ENCODE data around the gene PHF12. TPM values are rescaled to one million over a fixed set of nuclear protein-coding genes. Genes with fewer than 3 reads are reported as not detected.
A peak's percentile ranks its signal among the peaks of the same experiment; 100 is the strongest.

The PHF12 gene
- polyA plus RNA-seq, 12 donors = 18.6 to 52.0 (median 28.9) TPM; not detected in 1

DNA sequence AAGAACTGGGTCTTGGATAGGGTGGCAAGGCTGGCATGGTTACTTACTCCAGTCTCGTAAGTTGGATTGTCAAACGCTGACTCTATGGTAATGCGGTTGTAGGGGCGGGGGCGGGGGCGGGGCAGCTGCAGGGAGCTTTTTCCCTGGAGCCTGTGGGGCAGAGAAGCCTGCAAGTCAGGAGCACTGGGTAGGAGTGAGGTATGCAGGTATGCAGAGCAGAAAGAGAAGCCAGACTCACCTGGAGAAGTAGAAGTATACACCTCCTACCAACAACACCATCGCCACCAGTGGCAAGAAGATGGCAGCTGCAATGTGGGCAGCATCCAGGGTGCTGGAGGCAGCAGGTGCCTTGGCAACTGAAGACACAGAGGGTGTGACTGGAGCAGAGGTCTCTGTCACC lies 4.8 kb upstream of the PHF12 start:
- no peak for DNase-seq

GRCh38 chr17:28955408-28955807 lies 4.1 kb upstream of the PHF12 start:
- no peak for DNase-seq

DNA sequence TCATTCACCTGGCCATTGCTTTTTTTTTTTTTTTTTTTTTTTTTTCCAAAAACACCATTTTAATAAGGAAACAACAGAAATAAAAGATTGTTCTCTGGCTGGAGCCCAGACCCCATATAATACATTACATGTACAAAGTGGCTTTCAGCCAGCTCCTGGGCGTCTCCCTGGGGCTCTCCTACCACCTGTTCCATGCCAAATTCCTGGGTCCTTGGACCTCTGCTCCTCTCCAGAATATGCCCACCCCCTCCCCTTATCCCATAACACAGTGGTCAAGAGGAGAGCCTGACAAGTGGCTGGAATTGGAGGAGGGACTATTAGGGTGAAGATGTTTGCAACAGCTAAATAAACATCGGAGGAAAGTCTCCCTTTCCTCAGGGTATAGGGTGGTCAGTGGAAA lies 3.6 kb upstream of the PHF12 start:
- no peak for DNase-seq

DNA sequence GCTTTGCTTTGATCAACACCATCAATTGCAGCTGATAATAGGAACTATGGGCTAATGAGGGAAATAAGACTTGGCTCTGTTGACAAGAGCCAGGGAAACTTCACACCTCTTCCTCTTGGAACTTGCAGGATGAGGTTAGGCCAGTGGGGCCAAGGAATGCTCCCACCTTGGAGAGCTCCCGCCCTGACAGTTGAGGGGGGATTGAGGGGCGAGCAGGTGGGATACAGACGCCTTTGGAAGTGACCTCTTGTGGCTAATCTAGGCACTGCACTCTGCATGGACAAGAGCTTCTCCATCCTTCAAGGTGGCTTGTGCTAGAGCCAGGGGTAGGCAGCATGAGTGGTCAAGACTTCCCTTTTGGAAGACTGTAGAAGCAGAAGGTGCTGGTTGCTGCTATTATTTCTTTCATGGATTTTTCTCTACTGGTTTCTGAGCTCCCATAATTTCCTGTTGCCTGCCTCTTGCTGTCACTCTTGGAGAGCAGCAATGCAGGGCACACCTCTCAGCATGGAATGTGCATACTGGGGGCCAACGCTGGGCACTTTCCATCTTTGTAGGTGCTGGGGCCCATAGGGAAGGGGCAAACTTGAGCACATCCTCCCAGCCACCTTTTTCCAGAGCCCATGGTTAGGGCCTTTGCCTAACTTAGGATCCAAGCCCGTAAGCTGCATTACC lies 2.3 kb upstream of the PHF12 start:
- DNase-seq = peak; percentile 45

GRCh38 chr17:28951991-28952975 lies 965 bp upstream of the PHF12 start:
- DNase-seq = peak; percentile 99

- DNase-seq = no peak
These were observed 428 bp downstream of the PHF12 start for GRCh38 chr17:28950752-28951427.

DNA sequence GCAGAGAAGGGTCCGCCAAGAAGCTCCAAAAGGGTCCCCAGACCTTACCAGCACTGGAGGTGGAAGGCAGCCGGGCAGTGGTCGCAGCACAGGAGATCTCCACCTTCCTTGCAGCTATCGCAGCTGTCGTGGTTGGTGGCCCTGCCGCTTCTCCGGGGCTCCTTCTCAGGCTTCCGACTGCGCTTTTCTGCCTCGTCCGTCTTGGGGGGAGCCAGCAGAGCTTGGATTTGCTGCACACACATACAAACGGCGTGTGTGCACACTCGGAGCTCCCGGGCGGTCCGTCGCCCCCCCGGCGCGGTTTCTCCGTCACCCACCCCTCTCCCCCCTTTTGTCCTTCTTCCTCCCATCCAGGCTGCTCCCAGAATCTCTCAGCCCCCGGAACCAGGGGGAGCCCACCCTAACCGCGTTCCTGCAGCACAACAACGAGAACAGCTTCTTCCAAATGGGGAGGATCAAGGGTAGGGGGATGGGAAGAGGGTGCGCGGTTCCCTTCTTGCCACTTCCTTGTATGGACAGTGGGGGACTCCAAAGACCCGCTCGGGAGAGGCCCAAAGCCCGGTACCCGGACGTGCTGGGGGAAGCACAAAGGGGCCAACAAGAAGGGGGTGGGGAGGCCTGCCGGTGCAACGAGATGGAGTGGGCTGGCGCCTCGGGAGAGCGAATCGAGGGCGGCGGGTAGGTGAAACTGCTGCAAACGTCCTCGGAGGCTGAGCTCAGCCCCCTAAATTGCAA lies 1.1 kb downstream of the PHF12 start:
- DNase-seq = peak; percentile 43

- DNase-seq = peak; percentile 64
These were observed 1.9 kb downstream of the PHF12 start for GRCh38 chr17:28949185-28950016.

DNA sequence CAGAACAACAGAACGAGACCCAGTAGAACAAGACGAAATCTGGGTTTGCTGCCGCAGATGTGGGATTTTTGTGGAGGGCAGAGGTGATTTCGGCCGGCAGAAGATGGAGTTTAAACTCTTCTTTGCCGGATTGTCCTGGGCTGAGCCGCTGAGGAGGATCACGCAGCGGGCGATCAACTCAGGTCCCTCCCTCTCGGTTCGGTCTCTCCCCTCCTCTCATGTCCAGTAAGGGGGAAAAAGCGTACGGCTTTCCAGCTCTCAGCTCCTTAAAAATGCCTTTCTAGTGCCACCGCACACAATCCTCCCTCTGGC lies 2.5 kb downstream of the PHF12 start:
- DNase-seq = no peak

- no peak for DNase-seq
These were observed 3.0 kb downstream of the PHF12 start for GRCh38 chr17:28948342-28948741.

GRCh38 chr17:28947639-28948038 lies 3.7 kb downstream of the PHF12 start:
- DNase-seq = no peak

GRCh38 chr17:28946239-28946638 lies 5.1 kb downstream of the PHF12 start:
- DNase-seq = no peak

GRCh38 chr17:28944862-28945741 lies 6.2 kb downstream of the PHF12 start:
- DNase-seq = no peak

DNA sequence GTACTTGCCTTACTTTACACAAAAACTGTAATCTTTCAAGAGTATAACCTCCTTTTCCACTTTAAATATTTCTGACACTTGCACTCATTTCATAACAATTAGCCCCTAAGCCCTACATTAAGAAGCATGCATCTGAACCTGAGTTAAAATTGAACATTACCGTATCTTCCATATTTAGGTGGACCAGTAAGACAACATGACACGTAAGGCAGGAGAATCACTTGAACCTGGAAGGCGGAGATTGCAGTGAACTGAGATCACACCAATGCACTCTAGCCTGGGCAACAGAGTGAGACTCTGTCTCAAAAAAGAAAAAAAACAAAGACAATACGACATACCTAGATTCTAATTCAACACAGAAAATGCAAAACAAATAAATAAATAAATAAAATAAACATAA lies 7.0 kb downstream of the PHF12 start:
- no peak for DNase-seq

DNA sequence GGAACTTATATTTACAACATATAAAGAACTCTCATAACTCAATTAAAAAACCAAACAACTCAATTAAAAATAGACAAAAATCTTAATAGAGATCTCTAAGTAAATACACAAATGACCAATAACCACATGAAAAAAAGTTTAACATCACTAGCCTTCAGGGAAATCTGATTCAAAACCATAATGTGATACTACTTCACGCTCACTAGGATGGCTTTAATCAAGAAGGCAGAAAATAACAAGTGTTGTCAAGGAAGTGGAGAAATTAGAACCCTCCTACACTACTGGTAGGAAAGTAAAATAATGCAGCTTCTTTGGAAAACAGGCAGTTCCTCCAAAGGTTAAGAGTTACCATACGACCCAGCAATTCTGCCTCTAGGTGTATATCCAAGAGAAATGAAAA lies 8.4 kb downstream of the PHF12 start:
- DNase-seq = no peak

GRCh38 chr17:28941251-28941650 lies 10.1 kb downstream of the PHF12 start:
- DNase-seq = no peak

GRCh38 chr17:28940675-28941074 lies 10.6 kb downstream of the PHF12 start:
- DNase-seq = no peak

- DNase-seq = no peak
These were observed 11.2 kb downstream of the PHF12 start for GRCh38 chr17:28940142-28940541.

DNA sequence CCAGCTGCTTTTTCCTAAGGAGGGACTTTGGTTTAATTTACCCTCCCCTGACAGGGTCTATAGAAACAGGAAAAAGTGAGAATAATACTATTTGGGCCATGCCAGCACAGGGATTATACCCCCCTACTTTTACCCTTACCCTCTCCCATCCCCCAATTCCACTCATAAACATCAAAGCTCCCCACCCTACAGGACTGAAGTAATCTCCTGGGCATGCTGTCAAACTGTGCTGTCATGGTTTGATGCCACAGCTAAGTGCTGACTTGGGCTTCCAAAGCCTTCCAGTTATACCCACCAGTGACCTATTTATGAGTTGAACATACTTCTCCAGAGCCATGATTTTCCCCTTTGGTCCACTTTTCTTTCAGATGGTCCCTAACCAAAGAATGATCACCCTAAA lies 12.8 kb downstream of the PHF12 start:
- DNase-seq = no peak
